Measurements from ENCODE around the gene BDKRB1. TPM values are rescaled to one million over a fixed set of nuclear protein-coding genes. Genes with fewer than 3 reads are reported as not detected.

The BDKRB1 gene
- polyA plus RNA-seq, 3 donors: not detected

GRCh38 chr14:96212140-96212539 lies 43.9 kb upstream of the BDKRB1 start:
- no peaks in the 10 kb centered on the region for H3K4me1 ChIP-seq (ENCODE audit: control insufficient read depth in 1 of 2, insufficient read depth in 2 of 2, low read length in 2 of 2)
- no peak overlapping the region for H3K27ac Mint-ChIP-seq
- peaks cover 2 to 9% (median 6%) of the 10 kb centered on the region in 3 donors for H3K27me3 Mint-ChIP-seq (ENCODE audit: low read depth in 3 of 3)
- no peak for DNase-seq
- no peak overlapping the region for H3K4me3 ChIP-seq (replicated peaks in 1 of 3; ENCODE audit: low read depth in 2 of 3, low read length in 3 of 3)
- no peaks in the 10 kb centered on the region for H3K36me3 ChIP-seq (replicated peaks in 1 of 2; ENCODE audit: control insufficient read depth in 1 of 2, insufficient read depth in 2 of 2, low read length in 2 of 2)
- H3K79me2 ChIP-seq (ENCODE audit: insufficient read depth, low read length): no peaks in the 10 kb centered on the region
- no peak overlapping the region for H3K4me2 ChIP-seq (replicated peaks; ENCODE audit: extremely low read depth, low read length, poor library complexity, severe bottlenecking)
- peaks cover 0 to 9% of the 10 kb centered on the region in 2 donors for H3K9me3 ChIP-seq (replicated peaks in 1 of 2; ENCODE audit: control insufficient read depth in 1 of 2, insufficient read depth in 1 of 2, low read length in 2 of 2)
- H3K36me3 Mint-ChIP-seq: no peaks in the 10 kb centered on the region
- H3K27ac ChIP-seq (ENCODE audit: low read depth in 1 of 2, low read length in 2 of 2): no peak overlapping the region
- H3K9me3 Mint-ChIP-seq: peaks cover 0 to 22% (median 15%) of the 10 kb centered on the region in 7 donors
- intact Hi-C loops (cut with micrococcal nuclease): no loop called here
- H2AFZ ChIP-seq (ENCODE audit: insufficient read depth, low read depth, low read length, poor library complexity, severe bottlenecking): no peak overlapping the region
- TF ChIP-seq CTCF (IDR thresholded peaks at IDR 0.05): no peak
- no peaks in the 10 kb centered on the region for H3K27me3 ChIP-seq (ENCODE audit: control insufficient read depth in 2 of 2, insufficient read depth in 2 of 2, low read length in 2 of 2)
- H3K9ac ChIP-seq (ENCODE audit: insufficient read depth, low read length, poor library complexity, severe bottlenecking): no peak overlapping the region
- no peaks in the 10 kb centered on the region for H4K20me1 ChIP-seq (ENCODE audit: insufficient read depth, low read length)
- H3K4me3 Mint-ChIP-seq: no peak overlapping the region
- peaks cover 1% of the 10 kb centered on the region for H3K4me1 Mint-ChIP-seq

- no peak for DNase-seq
- no peak overlapping the region for H2AFZ ChIP-seq (ENCODE audit: insufficient read depth, low read depth, low read length, poor library complexity, severe bottlenecking)
- H4K20me1 ChIP-seq (ENCODE audit: insufficient read depth, low read length): no peaks in the 10 kb centered on the region
- Mint-ChIP-seq H3K4me1 (peaks cover 1% of the 10 kb centered on the region), H3K9me3 (peaks cover 0 to 22% (median 15%) of the 10 kb centered on the region in 7 donors), H3K27ac (no peak overlapping the region), H3K4me3 (no peak overlapping the region), H3K27me3 (ENCODE audit: low read depth in 3 of 3) (peaks cover 2 to 9% (median 6%) of the 10 kb centered on the region in 3 donors), H3K36me3 (no peaks in the 10 kb centered on the region)
- no peak for TF ChIP-seq CTCF (IDR thresholded peaks at IDR 0.05)
- no peak overlapping the region for H3K9ac ChIP-seq (ENCODE audit: insufficient read depth, low read length, poor library complexity, severe bottlenecking)
- H3K4me3 ChIP-seq (replicated peaks in 1 of 3; ENCODE audit: low read depth in 2 of 3, low read length in 3 of 3): no peak overlapping the region
- peaks cover 0 to 9% of the 10 kb centered on the region in 2 donors for H3K9me3 ChIP-seq (replicated peaks in 1 of 2; ENCODE audit: control insufficient read depth in 1 of 2, insufficient read depth in 1 of 2, low read length in 2 of 2)
- WGBS (ENCODE audit: insufficient coverage): 95% methylated on average over 4 of the region's 4 CpGs
- H3K79me2 ChIP-seq (ENCODE audit: insufficient read depth, low read length): no peaks in the 10 kb centered on the region
- no peaks in the 10 kb centered on the region for H3K36me3 ChIP-seq (replicated peaks in 1 of 2; ENCODE audit: control insufficient read depth in 1 of 2, insufficient read depth in 2 of 2, low read length in 2 of 2)
- H3K4me2 ChIP-seq (replicated peaks; ENCODE audit: extremely low read depth, low read length, poor library complexity, severe bottlenecking): no peak overlapping the region
- intact Hi-C loops (cut with micrococcal nuclease): no loop called here
- H3K4me1 ChIP-seq (ENCODE audit: control insufficient read depth in 1 of 2, insufficient read depth in 2 of 2, low read length in 2 of 2): no peaks in the 10 kb centered on the region
- H3K27ac ChIP-seq (ENCODE audit: low read depth in 1 of 2, low read length in 2 of 2): no peak overlapping the region
- no peaks in the 10 kb centered on the region for H3K27me3 ChIP-seq (ENCODE audit: control insufficient read depth in 2 of 2, insufficient read depth in 2 of 2, low read length in 2 of 2)
Observed at GRCh38 chr14:96212896-96213295, 43.1 kb upstream of the BDKRB1 start.
